PC-9 (cell line): ENCODE measurements around the gene NGEF.
"Not testable (repeated sequence)": the region's sequence is repeated elsewhere in the genome, so short reads cannot be mapped to it uniquely, and the experiment has no call there.

Experiments used
- EZH2 ChIP-seq: fragments of 200-600 bp; sonication (generic); IDR thresholded peaks from 2 replicates; pipeline ENCODE4 v1.8.0; 2017; ENCODE audit warnings: antibody characterized with exemption, low read depth
- TF ChIP-seq, protein P1 (sequence below): fragments of 200-600 bp; sonication (generic); conservative IDR thresholded peaks from 2 replicates; pipeline ENCODE4 v1.6.1; 2017; ENCODE audit warnings: mixed run types, antibody characterized with exemption, mild to moderate bottlenecking, moderate library complexity

DNA sequence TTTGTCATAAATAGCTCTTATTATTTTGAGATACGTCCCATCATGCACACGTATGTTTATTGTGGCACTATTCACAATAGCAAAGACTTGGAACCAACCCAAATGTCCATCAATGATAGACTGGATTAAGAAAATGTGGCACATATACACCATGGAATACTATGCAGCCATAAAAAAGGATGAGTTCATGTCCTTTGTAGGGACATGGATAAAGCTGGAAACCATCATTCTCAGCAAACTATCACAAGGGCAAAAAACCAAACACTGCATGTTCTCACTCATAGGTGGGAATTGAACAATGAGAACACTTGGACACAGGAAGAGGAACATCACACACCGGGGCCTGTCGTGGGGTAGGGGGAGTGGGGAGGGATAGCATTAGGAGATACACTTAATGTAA is 6.6 kb upstream of the NGEF start:
- TF ChIP-seq, protein P1, sequence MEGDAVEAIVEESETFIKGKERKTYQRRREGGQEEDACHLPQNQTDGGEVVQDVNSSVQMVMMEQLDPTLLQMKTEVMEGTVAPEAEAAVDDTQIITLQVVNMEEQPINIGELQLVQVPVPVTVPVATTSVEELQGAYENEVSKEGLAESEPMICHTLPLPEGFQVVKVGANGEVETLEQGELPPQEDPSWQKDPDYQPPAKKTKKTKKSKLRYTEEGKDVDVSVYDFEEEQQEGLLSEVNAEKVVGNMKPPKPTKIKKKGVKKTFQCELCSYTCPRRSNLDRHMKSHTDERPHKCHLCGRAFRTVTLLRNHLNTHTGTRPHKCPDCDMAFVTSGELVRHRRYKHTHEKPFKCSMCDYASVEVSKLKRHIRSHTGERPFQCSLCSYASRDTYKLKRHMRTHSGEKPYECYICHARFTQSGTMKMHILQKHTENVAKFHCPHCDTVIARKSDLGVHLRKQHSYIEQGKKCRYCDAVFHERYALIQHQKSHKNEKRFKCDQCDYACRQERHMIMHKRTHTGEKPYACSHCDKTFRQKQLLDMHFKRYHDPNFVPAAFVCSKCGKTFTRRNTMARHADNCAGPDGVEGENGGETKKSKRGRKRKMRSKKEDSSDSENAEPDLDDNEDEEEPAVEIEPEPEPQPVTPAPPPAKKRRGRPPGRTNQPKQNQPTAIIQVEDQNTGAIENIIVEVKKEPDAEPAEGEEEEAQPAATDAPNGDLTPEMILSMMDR, result not testable (repeated sequence)
- not testable (repeated sequence) for TF ChIP-seq EZH2
